Neural progenitor cell (in vitro differentiated cells): ENCODE measurements around the gene NIN.

Experiments
- EZH2 ChIP-seq: fragments of 200-600 bp; sonication (generic); IDR thresholded peaks from 2 replicates; pipeline ENCODE4 v1.6.1; 2017; ENCODE audit warnings: antibody characterized with exemption, mild to moderate bottlenecking, moderate library complexity
- EZH2phosphoT487 ChIP-seq: fragments of 200-600 bp; sonication (generic); IDR thresholded peaks from 2 replicates; pipeline ENCODE4 v1.6.1; 2017; ENCODE audit warnings: antibody characterized with exemption
- TF ChIP-seq, protein P1 (sequence below): fragments of 200-600 bp; sonication (generic); IDR thresholded peaks from 2 replicates; pipeline ENCODE4 v1.5.1; 2017; ENCODE audit warnings: antibody characterized with exemption, mild to moderate bottlenecking

GRCh38 chr14:50853891-50854290, 22.9 kb upstream of the NIN start:
- TF ChIP-seq, protein P1, sequence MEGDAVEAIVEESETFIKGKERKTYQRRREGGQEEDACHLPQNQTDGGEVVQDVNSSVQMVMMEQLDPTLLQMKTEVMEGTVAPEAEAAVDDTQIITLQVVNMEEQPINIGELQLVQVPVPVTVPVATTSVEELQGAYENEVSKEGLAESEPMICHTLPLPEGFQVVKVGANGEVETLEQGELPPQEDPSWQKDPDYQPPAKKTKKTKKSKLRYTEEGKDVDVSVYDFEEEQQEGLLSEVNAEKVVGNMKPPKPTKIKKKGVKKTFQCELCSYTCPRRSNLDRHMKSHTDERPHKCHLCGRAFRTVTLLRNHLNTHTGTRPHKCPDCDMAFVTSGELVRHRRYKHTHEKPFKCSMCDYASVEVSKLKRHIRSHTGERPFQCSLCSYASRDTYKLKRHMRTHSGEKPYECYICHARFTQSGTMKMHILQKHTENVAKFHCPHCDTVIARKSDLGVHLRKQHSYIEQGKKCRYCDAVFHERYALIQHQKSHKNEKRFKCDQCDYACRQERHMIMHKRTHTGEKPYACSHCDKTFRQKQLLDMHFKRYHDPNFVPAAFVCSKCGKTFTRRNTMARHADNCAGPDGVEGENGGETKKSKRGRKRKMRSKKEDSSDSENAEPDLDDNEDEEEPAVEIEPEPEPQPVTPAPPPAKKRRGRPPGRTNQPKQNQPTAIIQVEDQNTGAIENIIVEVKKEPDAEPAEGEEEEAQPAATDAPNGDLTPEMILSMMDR = no peak
- TF ChIP-seq EZH2phosphoT487 = no peak
- TF ChIP-seq EZH2 = no peak
